Rectal smooth muscle tissue (tissue), 1 donor: ENCODE data around the gene MTMR3.
"Not testable (repeated sequence)": the region's sequence is repeated elsewhere in the genome, so short reads cannot be mapped to it uniquely, and the experiment has no call there.

Experiments
- H3K27ac ChIP-seq: one replicate; pipeline ENCODE4 v1.7.0; 2013; ENCODE audit warnings: low read depth, low read length, inconsistent platforms
- H3K27me3 ChIP-seq: one replicate; pipeline ENCODE4 v1.7.0; 2013; ENCODE audit warnings: low read length; ENCODE audit not compliant: control insufficient read depth, insufficient read depth
- H3K36me3 ChIP-seq: one replicate; pipeline ENCODE4 v1.7.0; 2013; ENCODE audit warnings: low read length; ENCODE audit not compliant: control insufficient read depth, insufficient read depth
- H3K4me1 ChIP-seq: one replicate; pipeline ENCODE4 v1.7.0; 2013; ENCODE audit warnings: low read length; ENCODE audit not compliant: control insufficient read depth, insufficient read depth
- H3K4me3 ChIP-seq: one replicate; pipeline ENCODE4 v1.7.0; 2013; ENCODE audit warnings: low read length
- H3K9ac ChIP-seq: one replicate; pipeline ENCODE4 v1.7.0; 2013; ENCODE audit warnings: low read length

MTMR3 gene

DNA sequence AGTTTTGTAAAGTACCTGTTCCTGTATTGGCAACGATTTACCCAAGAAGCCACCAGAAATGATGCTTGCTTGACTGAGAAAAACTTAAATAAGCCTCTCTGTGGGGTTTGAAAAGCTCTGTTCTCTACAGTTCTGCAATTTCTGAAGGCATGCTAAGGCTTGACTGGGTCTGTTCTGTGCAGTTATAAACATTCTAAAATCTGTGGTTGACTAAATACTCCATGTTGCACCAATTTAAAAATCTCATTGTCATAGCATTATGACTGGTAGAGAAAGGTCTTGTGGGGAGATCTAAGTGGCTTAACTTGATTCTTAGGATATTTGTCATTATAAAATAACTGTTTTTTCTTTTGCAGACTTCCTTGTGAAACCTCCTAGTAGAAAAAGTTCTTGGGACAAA, 73.7 kb downstream of the MTMR3 start:
- H3K36me3 ChIP-seq: no peaks in the 10 kb centered on the region
- H3K27me3 ChIP-seq: no peaks in the 10 kb centered on the region
- H3K27ac ChIP-seq: no peak overlapping the region
- no peaks in the 10 kb centered on the region for H3K4me1 ChIP-seq
- no peak overlapping the region for H3K9ac ChIP-seq
- no peak overlapping the region for H3K4me3 ChIP-seq

DNA sequence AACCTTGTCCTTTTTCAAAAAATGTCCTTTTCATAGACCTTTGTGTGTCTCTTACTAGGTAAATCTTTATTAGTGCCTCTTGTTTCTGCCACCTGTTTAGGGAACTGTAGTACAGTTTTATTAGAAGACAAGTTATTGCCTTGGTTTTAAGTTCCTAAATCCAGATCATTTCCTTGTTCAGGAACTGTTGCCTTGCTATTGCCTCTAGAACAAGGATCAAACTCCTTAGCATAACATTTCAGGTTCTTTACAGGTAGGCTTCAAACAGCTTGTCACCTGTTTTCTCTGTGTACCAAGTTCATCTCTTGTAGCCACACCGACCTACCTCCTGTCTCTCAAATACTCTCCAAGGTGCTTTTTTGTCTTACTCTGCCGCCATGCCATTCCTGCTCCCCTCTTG, 75.2 kb downstream of the MTMR3 start:
- Histone ChIP-seq H3K27me3 (no peaks in the 10 kb centered on the region), H3K36me3 (no peaks in the 10 kb centered on the region), H3K9ac (no peak overlapping the region), H3K4me1 (no peaks in the 10 kb centered on the region), H3K27ac (no peak overlapping the region), H3K4me3 (no peak overlapping the region)

DNA sequence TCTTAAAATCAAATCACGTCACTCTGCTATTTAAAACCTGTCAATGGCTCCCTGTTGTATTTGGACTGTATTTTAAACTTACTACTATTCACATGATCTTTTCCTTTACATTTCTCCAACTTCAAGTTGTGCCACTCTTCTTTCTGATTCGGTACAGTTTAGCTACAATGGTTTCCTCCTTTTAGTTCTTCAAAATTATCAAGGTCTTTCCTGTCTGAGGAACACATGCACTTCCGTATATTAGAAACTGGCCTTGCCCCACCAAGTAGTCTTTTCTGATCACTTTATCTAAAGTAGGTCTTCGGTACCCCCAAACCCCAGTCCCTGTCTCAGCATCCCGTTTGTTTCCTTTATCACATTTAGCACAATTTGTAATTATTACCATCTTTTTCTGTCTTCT, 81.8 kb downstream of the MTMR3 start:
- H3K36me3 ChIP-seq: no peaks in the 10 kb centered on the region
- H3K27me3 ChIP-seq: no peaks in the 10 kb centered on the region
- H3K4me1 ChIP-seq: no peaks in the 10 kb centered on the region
- no peak overlapping the region for H3K9ac ChIP-seq
- no peak overlapping the region for H3K4me3 ChIP-seq
- no peak overlapping the region for H3K27ac ChIP-seq

DNA sequence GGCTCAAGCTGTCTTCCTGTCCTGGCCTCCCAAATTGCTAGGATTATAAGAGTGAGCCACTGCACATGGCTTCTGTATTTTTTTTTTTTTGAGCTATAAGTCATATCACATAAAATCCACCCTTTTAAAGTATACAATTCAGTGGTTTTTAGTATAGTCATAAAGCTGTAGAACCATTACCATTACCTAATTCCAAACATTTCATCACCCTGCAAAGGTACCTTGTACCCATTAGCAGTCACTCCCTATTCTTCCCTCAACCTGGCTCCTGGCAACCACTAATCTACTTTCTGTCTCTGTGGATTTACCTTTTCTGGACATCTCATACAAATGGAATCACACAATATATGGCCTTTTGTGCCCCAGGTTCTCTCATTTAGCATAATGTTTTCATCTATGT, 84.5 kb downstream of the MTMR3 start:
- H3K27me3 ChIP-seq: no peaks in the 10 kb centered on the region
- H3K4me3 ChIP-seq: no peak overlapping the region
- H3K9ac ChIP-seq: no peak overlapping the region
- no peak overlapping the region for H3K27ac ChIP-seq
- no peaks in the 10 kb centered on the region for H3K36me3 ChIP-seq
- no peaks in the 10 kb centered on the region for H3K4me1 ChIP-seq

DNA sequence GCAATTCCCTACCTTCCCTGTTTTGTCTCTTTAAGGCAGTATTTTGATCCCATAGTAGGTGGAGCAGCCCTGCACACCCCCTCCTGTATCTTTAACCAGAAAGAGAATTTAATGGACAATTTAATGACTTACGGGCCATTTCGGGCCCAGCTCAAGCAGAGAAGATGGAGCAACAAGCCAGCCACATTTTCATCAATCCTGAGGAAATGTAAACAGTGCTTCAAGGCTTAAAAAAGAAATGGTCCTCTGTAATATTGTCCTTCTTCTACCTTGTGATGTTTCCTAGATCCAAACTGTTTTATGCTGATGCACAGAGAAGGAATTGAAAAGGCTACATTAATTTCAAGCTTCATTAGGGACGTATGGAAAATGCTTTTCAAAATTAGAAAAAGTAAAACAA, 88.6 kb downstream of the MTMR3 start:
- Histone ChIP-seq H3K9ac (no peak overlapping the region), H3K4me1 (peaks cover 3% of the 10 kb centered on the region), H3K4me3 (no peak overlapping the region), H3K27ac (no peak overlapping the region), H3K27me3 (no peaks in the 10 kb centered on the region), H3K36me3 (no peaks in the 10 kb centered on the region)

DNA sequence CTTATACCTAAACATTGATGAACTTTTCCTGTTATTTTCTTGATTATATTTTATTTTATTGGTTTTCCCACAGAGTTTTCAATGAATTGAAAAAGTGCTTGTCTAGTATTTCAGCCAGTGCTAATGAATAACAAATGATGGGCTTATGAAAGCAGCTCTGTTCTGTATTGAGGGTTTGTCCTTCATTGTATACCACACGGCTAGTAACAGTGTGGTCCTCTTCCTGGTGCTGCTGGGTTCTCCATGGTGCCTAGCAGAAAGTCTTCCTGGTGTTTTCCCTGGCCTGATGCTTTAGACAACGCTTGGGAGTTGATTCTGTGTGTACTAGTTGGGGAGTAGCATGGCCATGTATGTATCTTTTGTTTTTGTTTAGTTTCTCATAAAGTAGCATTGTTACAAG, 89.1 kb downstream of the MTMR3 start:
- Histone ChIP-seq H3K4me1 (peaks cover 3% of the 10 kb centered on the region), H3K36me3 (no peaks in the 10 kb centered on the region), H3K27ac (no peak overlapping the region), H3K27me3 (no peaks in the 10 kb centered on the region), H3K9ac (no peak overlapping the region), H3K4me3 (no peak overlapping the region)

DNA sequence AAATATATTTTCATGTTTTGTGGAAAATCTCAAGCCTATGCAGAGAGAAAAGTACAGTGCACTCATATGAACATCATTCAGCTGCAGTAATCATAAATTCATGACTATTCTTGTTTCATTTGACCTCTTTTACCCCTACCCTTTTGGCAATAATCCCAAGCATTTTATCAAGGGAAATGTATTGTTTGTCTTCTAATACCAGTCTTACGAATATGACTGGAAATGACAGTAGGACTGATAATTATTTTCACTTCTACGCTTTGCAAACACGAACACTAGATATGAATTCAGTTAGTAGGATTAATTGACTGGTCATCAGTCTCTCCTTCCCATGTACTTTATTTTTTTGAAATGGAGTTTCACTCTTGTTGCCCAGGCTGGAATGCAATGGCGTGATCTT, 90.3 kb downstream of the MTMR3 start:
- H3K4me3 ChIP-seq: no peak overlapping the region
- no peak overlapping the region for H3K9ac ChIP-seq
- H3K36me3 ChIP-seq: no peaks in the 10 kb centered on the region
- no peak overlapping the region for H3K27ac ChIP-seq
- peaks cover 3% of the 10 kb centered on the region for H3K4me1 ChIP-seq
- H3K27me3 ChIP-seq: no peaks in the 10 kb centered on the region

DNA sequence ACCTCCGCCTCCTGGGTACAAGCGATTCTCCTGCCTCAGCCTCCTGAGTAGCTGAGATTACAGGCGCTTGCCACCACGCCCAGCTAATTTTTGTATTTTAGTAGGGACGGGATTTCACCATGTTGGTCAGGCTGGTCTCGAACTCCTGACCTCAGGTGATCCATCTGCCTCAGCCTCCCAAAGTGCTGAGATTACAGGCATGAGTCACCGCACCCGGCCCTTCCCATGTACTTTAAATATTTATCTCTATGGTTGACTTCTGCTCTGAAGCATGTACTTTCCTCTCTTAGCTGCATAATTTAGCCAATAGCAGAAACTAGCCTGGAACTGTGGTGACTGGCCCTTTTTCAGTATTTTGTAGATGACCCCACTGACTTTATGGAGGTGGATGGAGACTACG, 90.7 kb downstream of the MTMR3 start:
- H3K36me3 ChIP-seq, H3K4me3 ChIP-seq, H3K4me1 ChIP-seq, H3K9ac ChIP-seq, H3K27ac ChIP-seq, H3K27me3 ChIP-seq: not testable (repeated sequence)

DNA sequence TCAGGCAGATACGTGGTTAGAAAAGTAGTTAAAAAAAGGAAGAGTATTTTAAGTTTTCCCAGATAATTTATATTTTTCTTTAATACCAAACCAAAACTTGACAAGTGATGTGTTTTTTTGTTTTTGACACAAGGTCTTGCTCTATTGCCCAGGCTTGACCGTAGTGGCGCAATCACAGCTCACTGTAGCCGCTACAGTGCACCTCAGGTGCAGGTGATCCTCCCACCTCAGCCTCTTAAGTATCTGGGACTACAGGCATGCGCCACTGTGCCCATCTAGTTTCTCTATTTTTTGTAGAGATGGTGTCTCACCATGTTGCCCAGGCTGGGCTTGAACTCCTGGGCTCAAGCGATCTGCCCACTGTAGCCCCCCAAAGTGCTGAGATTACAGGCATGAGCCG, 92.5 kb downstream of the MTMR3 start:
- Histone ChIP-seq H3K9ac (no peak overlapping the region), H3K4me1 (peaks cover 5% of the 10 kb centered on the region), H3K27ac (no peak overlapping the region), H3K36me3 (no peaks in the 10 kb centered on the region), H3K27me3 (no peaks in the 10 kb centered on the region), H3K4me3 (no peak overlapping the region)

DNA sequence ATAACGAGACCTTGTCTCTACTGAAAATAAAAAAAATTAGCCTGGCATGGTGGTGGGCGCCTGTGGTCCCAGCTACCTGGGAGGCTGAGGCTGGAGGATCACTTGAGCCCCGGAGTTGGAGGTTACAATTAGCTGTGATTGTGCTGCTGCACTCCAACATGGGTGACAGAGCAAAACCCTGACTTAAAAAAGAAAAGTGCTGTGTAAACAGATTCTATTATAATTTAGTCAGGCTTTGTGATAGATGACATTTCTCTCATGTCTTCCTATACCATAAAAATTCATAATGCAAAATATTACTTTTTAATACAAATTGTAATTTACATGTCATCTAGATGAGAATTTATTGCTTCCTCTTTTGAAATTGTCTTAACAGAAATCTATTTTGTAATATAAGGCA, 94.1 kb downstream of the MTMR3 start:
- peaks cover 3% of the 10 kb centered on the region for H3K36me3 ChIP-seq
- H3K27me3 ChIP-seq: no peaks in the 10 kb centered on the region
- no peak overlapping the region for H3K4me3 ChIP-seq
- H3K4me1 ChIP-seq: peaks cover 8% of the 10 kb centered on the region
- no peak overlapping the region for H3K9ac ChIP-seq
- no peak overlapping the region for H3K27ac ChIP-seq

DNA sequence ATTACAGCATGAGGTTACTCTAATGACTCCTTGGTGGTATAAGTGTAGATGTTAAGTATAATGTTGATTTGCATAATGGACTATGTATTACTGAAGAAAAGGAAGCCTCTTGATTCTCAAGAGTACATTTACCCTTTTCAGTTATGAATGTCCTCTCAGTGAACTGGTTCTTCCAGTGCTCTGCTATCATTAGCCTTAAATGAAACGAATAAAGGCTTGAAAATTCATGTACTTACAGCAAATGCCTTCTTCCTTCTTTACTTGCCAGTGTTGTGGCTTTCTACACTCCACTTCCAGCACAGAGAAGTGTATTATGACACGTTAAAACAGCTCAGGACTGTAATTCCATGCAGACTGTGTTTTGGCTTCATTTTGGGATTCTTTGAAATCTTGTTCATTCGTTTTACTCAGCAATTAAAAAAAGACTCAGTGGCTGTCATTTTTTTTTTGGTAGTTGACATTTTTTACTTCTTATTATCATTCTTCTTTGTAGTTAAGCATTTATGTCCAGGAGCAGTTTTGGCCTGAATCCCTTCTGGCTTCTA, 96.9 kb downstream of the MTMR3 start:
- no peak overlapping the region for H3K27ac ChIP-seq
- no peaks in the 10 kb centered on the region for H3K27me3 ChIP-seq
- no peak overlapping the region for H3K9ac ChIP-seq
- peaks cover 3% of the 10 kb centered on the region for H3K36me3 ChIP-seq
- H3K4me1 ChIP-seq: peaks cover 5% of the 10 kb centered on the region
- H3K4me3 ChIP-seq: no peak overlapping the region

DNA sequence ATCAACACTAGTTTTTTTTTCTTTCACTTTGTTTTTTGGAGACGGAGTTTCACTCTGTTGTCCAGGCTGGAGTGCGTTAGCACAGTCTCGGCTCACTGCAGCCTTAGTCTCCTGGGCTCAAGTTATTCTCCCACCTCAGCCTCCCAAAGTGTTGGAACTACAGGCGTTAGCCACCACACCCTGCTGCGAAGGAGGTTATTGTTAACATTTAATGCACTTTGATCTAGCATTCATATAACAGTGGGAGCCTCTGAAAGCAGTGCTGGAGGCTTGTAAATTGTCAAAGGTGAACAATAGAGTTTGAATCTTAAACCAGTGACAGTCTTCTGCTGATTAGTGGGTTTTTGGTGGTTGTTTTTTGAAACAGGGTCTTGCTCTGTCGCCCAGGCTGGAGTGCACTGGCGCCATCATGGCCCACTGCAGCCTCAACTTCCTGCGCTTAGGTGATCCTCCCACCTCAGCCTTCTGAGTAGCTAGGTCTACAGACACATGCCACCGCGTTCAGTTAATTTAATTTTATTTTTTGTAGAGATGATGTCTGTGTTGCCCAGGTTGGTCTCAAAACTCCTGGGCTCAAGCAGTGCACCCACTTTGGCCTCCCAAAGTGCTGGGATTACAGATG, 100.4 kb downstream of the MTMR3 start:
- Histone ChIP-seq H3K4me3 (no peak overlapping the region), H3K9ac (no peak overlapping the region), H3K36me3 (peaks cover 3% of the 10 kb centered on the region), H3K4me1 (peaks cover 5% of the 10 kb centered on the region), H3K27ac (no peak overlapping the region), H3K27me3 (no peaks in the 10 kb centered on the region)

DNA sequence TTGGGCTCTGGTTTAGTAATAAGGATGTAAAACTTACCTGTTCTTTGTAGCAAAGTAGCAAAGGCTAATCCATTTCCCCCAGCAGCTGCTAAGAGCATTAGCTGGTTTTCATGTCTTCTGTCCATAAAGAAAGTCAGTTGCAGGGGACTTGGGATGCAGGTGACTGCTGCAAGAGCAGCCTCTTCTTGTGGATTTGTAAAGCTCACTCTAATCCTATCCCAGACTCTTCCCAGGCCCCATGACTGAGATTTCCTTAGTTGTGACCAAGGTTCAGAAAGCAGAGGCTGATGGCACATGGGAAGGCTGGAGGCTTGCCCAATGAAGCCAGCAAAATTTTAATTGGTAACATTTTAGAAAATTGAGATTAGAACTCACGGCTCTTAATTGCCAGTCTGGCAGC, 102.9 kb downstream of the MTMR3 start:
- H3K36me3 ChIP-seq: no peaks in the 10 kb centered on the region
- H3K4me1 ChIP-seq: no peaks in the 10 kb centered on the region
- H3K9ac ChIP-seq: no peak overlapping the region
- H3K27ac ChIP-seq: no peak overlapping the region
- H3K27me3 ChIP-seq: no peaks in the 10 kb centered on the region
- H3K4me3 ChIP-seq: no peak overlapping the region
